HG02938 (cell line): ENCODE measurements around the gene LRRK1.

Experiments used
- ATAC-seq: cut with Tn5 transposase; IDR thresholded peaks from one replicate; pipeline ENCODE4 v1.9.1; 2021; ENCODE audit warnings: mild to moderate bottlenecking, moderate library complexity; ENCODE audit not compliant: unreplicated experiment

Gene LRRK1

GRCh38 chr15:101001796-101002195 lies 82.6 kb downstream of the LRRK1 start:
- no peak for ATAC-seq

GRCh38 chr15:101003081-101003480 lies 83.9 kb downstream of the LRRK1 start:
- no peak for ATAC-seq

DNA sequence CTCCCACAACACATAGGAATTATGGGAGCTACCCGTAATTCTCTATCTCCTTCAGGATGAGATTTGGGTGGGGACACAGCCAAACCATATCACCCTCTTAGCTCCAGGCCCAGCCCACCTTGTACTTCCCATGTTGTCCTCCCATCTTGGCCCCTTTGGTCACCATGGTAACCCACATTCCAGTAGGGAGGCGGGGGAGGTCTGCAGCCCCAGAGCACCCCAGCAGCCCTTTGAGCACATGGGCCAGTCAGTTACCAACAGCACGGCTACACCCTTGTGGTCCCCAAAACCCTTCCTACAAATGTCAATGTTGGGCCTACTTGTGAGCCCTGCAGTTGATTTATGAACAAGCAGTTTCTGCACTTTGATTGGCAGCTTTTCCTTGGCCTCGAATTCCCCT lies 84.5 kb downstream of the LRRK1 start:
- no peak for ATAC-seq

- ATAC-seq = no peak
Measured at GRCh38 chr15:101004500-101004899, 85.3 kb downstream of the LRRK1 start.

DNA sequence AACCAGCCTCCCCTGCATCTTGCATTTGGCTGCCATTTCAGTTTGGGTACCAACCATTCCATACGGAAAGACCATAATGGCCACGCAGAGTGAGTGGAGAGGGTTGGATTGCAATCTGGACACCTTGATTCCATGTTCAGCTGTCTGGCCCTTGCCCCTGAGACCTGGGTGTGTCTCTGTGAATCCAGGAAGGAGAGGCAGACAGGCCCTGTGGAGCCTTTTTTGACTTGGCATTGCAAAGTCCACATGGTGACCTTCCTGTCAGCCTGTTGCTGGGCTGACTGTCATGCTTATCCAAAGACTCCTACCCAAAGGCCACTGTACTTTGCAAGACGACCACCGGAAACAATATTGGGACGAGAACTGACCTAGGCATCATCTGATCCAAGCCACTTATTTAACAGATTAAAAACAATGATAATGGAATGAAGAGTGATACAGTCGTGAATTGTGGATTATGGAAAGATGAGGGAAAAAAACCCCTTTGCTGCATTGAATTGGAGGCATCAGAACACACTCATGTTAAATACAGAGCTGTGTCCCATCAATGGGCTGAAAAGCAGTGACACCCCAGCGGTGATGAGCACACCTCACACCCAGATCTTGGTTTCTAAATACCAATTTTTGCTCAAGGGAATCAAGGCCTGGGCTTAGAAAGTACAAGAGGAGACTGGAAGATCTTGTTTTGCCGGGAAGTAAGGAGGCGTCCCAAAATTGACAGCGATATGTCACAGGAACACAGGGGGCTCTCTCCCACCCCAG lies 86.0 kb downstream of the LRRK1 start:
- no peak for ATAC-seq

- ATAC-seq = no peak
Measured at GRCh38 chr15:101006931-101007691, 88.0 kb downstream of the LRRK1 start.

GRCh38 chr15:101008158-101009139 lies 89.3 kb downstream of the LRRK1 start:
- ATAC-seq = peak; percentile 77

DNA sequence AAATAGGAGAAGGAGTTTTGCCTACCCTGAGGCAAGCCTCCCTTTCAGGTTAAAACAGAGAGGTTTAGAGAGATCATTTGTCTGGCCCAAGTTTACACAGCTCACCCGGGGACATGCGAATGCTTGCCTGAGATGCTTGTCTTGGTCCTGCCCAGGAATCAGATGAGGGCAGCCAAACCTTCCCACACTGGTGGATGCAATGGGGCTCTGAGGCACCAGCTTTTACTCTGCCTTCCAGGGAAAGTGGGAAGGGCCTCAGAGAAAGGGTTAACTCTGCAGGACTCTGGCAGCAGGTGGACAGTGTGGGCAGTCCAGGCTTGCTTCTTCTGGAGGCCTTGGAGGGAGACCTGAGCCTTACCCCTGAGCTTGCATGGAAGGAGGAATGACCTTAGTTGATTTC lies 90.0 kb downstream of the LRRK1 start:
- ATAC-seq = no peak

- ATAC-seq = no peak
Measured at GRCh38 chr15:101010781-101011180, 91.6 kb downstream of the LRRK1 start.

DNA sequence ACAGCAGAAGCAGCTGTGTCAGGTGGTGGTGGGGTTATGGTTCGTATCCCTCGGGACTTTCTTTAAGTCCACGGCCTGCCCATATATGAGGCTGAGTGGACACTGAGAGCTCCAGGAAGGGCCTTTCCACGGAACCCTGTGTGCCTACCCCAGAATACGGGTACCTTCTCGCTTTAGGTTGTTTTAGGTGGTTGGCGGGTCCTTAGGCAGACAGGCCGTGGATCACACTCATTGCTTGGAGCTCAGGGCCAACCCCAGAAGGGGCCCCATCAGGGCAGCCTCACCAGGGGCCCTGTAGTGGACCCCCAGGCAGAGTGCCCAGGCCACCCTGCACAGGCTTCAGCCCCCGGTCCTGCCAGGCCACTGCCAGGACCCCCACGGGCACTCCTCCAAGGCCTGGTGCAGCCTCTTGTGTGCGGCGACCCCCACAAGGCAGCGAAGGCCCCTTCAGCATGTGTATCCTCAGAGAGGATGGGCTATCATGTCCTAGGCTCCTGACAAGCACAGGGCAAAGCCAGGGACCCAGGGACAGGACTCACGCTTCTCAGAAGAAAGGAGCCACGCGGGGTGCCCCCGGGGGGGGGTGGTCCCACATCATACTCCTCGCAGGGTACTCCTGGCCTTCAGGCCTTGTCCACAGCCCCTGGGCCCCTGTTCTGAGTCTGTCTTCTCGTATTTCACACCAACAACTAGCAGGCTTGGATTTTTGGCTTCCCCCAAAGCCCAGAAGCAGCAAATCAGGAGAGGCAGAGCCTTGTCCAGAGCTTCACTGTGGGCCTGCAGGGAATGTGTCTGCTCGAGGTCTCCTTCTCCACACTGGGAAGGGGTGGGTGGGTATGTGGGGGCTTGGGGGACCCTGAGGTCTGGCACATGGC lies 93.4 kb downstream of the LRRK1 start:
- ATAC-seq = no peak

DNA sequence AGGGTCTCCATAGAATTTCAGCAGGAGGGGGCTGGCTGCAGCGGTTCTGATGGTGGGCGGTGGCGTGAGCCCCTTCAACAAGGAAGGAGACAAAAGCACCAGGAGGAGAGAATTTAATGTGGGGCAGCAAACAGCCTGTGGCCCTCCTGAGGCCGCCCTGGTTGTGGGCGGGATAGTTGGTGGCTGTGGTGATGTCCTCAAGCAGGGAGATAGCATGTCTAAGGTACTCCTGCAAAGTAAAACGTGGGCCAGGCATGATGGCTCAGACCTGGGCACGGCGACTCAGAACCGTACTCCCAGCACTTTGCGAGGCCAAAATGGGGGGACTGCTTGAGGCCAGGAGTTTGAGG lies 94.0 kb downstream of the LRRK1 start:
- no peak for ATAC-seq

- no peak for ATAC-seq
Measured at GRCh38 chr15:101013769-101014675, 94.9 kb downstream of the LRRK1 start.

GRCh38 chr15:101014921-101015841 lies 96.0 kb downstream of the LRRK1 start:
- ATAC-seq = no peak

DNA sequence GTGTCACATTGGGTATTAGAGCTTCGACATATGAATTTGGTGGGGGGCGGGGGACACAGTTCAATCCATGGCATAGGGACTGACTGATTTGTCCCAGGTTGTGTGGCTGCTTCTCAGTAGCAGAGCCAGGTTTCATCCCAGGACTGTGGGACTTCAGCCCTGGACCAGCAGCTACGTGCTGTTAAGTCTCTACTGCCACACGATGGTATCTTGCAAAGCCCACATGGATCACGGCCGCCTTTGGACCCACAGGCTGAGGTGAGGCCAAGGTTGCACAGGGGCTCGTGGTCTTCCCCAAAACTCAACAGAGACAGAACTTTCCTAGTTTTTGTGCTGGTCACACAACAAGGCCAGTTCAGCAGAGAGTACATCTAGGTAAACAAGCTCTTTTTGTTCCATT lies 97.4 kb downstream of the LRRK1 start:
- ATAC-seq = no peak

GRCh38 chr15:101017093-101017754 lies 98.1 kb downstream of the LRRK1 start:
- no peak for ATAC-seq

DNA sequence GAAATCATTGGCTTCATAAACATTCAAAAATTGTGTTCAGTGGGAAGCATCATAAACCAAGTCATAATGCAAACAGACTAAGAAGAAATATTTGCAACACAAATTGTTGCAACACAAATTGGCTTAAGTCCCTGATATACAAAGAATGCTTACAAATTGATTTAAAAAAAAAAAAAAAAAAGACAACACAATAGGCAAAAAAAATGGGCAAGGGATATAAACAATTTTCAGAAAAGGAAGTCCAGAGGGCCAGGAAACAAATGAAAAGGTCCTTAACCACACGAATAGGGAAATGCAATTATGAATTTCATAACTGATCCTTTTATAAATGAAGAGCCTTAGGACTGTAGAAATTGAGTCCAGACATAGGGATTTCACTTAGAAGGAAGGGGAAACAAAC lies 98.9 kb downstream of the LRRK1 start:
- no peak for ATAC-seq

DNA sequence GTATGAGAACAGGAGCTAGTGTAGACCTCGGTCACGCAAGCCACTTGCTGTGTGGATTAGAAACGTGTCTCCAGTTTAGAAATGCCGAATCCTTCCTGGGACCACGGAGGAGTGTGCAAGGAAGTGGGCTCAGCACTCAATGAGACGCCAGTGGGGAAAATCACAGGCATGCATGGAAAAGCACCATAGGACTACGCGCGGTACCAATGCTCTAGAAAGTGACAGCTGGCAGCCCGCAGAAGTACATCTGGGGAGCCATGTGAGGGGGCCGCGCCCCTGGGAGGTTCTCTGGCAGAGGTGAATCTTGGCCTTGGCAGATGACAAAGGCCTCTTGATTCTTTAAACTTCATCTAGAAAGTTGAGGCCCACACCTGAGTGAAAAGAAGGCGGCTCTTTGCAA lies 99.3 kb downstream of the LRRK1 start:
- ATAC-seq = no peak
